Left forelimb (tissue), 1 donor: ENCODE measurements around the gene NR2C1.
A peak's percentile ranks its signal among the peaks of the same experiment; 100 is the strongest.
"Not testable (repeated sequence)": the region's sequence is repeated elsewhere in the genome, so short reads cannot be mapped to it uniquely, and the experiment has no call there.

ENCODE experiments used
- DNase-seq: peaks from one replicate; pipeline ENCODE4 v3.0.0-alpha.2; 2018; ENCODE audit warnings: low spot score

NR2C1 gene

GRCh38 chr12:95072900-95073697 is at the start of gene NR2C1:
Gene NR2C1 (minus strand): TSS chr12:95073618. CDS start chr12:95067384, 6,234 bp downstream.
- DNase-seq: peak; percentile 90

DNA sequence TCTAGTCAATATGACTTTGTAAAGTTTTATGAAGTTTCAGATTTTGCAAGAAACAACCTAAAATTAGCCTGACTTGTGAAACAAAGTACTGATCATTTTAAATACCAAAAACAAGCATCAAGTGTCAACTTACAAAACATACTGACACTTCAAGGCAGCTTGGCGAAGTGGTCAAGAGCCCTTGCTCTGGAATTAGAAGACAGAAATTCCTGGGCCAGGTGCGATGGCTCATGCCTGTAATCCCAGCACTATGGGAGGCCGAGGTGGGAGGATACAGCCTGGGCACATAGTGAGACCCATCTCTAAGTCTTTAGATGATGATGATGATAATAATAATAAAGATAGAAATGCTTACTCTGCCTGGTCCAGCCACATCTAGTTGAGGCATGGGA is 45.4 kb upstream of the NR2C1 start:
- no peak for DNase-seq

DNA sequence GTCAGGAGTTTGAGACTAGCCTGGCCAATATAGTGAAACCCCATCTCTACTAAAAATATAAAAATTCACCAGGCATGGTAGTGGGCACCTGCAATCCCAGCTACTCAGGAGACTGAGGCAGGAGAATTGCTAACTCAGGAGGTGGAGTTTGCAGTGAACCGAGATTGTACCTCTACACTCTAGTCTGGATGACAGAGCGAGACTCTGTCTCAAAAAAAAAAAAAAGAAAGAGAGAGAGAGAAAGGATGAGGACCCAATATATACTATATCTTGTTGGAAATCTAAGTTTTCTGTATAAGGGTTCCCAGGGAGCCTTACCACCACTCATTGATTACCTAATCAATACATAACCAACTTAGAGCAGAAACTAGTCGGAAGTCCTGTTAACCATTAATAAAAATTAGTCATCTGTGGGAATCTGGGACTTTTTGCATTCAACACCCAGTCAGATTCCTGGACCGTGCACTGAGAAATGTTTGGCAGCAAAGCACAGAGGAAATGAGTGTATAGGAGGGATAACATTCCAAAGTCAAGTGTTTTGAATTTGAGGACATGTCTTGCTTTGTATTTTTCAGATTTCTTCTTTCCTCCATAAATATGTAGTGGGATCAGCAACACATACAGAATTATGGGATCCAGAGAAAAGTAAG is 44.8 kb upstream of the NR2C1 start:
- DNase-seq: no peak

DNA sequence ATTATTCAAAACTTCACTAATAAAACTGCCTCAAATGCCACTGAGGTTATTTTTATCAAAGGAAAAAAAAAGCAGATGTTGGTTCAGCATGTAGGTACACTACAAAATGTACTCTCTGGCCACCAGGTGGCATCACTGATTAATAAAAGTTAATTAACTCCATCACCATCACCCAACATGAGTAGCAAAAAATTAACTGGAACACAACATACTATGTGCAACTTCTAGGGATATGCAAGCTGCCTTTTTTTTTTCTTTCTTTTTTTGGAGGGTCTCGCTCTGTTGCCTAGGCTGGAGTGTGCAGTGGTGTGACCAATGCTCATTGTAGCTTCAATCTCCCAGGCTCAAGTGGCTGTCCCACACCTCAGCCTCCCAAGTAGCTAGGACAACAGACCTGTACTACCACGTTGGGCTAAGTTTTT is 43.8 kb upstream of the NR2C1 start:
- DNase-seq: no peak

DNA sequence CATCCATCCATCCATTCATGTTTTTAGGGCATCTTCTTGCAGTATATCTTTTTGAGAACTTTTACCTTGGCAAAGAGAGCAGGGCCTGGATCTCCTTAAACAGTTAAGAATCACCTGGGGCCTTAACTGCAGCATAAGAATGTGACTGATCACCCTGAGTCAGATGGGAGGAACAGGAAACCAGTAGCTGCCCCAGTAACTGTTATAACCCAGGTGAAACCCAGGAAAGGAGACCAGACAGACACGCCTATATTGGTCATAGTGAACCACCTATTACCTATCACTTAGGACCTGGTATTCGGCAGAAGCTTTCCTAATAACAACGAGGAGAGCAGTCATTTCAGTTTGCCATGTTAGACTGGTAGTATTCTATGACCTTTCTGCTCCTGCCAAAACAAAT is 43.4 kb upstream of the NR2C1 start:
- DNase-seq: no peak

DNA sequence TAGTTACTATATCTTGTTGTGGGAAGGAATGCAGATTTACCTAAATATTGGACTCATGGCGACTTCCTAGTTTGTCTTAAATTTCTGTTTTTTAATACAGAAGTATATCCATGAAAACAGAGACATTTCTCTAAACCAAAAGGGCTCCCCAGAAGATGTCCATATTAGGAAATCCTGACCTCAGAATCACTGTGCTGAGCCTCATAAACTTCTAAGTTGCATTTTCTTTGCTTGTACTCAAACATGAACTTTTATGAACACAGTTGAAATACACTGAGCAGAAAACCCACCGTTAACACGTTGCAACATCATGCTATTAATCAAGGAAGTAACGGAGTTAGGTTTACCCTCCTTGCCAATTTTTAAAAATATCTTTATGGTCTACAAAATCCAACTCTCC is 42.9 kb upstream of the NR2C1 start:
- DNase-seq: no peak

DNA sequence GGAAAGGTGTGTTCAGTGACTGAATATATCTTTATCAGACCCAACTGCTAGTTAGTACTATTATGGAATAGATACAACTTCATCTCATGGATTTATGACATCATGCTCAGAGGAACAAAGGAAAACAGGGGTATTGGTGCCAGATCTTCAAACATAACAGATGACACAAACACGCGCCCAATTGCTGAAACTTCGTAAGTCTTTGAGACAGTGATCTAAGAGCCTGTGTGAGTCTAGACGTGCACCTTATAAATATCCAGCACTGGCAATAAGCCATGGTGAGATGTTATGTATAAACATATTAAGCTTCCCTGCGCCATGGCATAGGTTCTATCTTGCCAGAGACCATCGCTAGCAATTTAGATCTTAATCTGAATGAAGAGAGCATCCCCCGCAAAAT is 42.2 kb upstream of the NR2C1 start:
- DNase-seq: no peak

DNA sequence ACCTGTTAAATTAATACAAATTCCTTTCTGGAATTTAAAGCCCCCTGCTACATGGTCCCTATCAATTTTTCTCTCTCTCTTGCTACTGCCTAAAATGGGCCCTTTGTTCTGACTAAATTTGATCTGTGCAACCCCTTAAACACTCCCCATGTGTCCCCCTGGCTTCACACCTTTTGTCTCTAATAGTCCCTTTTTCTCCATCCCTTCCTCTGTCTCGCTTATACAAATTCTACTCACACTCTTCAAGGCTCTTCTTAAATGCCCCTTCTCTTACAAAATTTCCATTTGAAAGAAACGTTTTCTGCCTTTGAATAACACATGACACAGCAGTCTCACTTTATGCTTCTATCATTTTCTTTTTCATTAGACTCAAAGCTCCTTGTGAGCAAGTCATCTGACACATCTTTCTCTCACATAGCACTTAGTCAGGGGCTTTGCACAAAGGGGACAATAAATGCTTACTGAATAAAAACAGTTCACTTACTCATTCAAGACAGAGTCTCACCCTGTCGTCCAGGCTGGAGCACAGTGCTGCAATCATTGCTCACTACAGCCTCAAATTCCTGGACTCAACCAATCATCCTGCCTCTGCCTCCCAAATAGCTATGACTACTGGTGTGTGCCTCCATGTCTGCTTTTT is 41.5 kb upstream of the NR2C1 start:
- no peak for DNase-seq

- DNase-seq: no peak
Observed at GRCh38 chr12:95107362-95107761, 33.9 kb upstream of the NR2C1 start.

- DNase-seq: no peak
Observed at GRCh38 chr12:95105540-95105939, 32.1 kb upstream of the NR2C1 start.

- DNase-seq: no peak
Observed at GRCh38 chr12:95104919-95105452, 31.6 kb upstream of the NR2C1 start.

DNA sequence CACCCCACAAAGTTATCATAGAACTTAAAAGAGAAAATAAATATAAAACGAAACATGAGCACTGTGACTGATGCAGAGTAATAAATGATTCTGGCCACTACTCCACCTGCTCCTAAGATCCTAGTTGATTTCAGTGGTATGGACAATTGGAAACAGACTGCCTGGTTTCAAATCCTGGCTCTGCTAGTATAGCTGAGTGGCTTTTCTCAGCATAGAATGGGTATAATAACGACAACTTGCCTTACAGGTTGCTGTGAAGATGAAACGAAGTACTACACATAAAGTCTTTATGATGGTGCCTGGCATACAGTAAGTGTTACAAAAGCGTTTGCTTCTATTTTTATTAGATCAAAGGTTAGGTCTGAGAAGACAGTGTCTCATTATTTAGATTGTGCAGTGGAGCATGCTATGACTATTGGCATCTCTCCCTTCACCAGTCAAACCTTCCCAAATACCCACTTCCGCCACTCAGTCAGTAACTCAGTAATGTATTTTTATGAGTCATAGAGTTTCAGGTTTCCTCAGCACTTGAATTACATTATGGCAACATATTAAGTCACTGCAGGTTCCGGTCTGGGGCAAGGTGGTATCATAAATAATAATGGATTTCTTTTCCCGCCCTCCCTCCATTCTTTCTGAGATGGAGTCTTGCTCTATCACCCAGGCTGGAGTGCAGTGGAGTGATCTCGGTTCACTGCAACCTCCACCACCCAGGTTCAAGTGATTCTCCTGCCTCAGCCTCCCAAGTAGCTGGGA is 29.7 kb upstream of the NR2C1 start:
- DNase-seq: no peak

GRCh38 chr12:95101957-95102356 is 28.5 kb upstream of the NR2C1 start:
- not testable (repeated sequence) for DNase-seq

- DNase-seq: no peak
Observed at GRCh38 chr12:95100264-95101190, 27.1 kb upstream of the NR2C1 start.

- DNase-seq: no peak
Observed at GRCh38 chr12:95099270-95099790, 25.9 kb upstream of the NR2C1 start.

- DNase-seq: no peak
Observed at GRCh38 chr12:95096852-95097251, 23.4 kb upstream of the NR2C1 start.

- no peak for DNase-seq
Observed at GRCh38 chr12:95096378-95096777, 23.0 kb upstream of the NR2C1 start.

- DNase-seq: not testable (repeated sequence)
Observed at GRCh38 chr12:95095866-95096265, 22.4 kb upstream of the NR2C1 start.

DNA sequence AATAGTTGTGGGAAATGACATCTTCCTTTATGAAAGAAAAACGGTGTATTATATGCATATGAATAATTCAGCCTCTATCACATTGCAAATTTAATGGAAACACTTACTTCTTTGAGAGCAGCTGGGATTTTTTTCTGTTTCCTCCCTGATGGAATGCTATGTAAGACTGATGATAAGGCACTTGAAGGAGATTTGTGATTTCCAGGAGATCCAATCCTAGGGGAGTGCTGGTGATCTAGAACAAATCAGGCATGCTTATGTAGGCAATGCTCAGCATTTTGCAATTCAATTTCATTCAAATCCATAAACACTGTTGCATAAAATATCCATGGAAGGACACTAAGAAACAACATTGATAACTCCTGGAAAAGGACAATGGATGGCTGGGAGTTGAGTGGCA is 16.0 kb upstream of the NR2C1 start:
- DNase-seq: no peak

DNA sequence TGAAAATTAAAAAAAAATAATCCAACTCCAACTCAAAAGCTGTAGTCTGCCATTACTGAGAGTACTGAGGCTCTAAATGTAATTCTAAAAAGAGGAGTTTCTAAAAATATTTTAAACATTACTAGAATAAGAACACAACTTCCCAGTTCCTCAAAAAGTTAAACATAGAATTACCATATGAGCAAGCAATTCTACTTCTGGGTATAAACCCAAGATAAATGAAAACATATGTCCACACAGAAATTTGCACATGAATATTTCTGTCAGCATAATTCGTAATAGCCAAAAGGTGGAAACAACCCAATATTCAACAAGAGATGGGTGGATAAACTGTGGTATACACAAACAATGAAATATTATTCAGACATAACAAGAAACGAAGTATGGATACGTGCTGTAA is 15.0 kb upstream of the NR2C1 start:
- no peak for DNase-seq

GRCh38 chr12:95085612-95086011 is 12.2 kb upstream of the NR2C1 start:
- no peak for DNase-seq
